Chondrocyte (in vitro differentiated cells): ENCODE measurements around the gene APOL6. TPM values are rescaled to one million over a fixed set of nuclear protein-coding genes. Genes with fewer than 3 reads are reported as not detected.

Source experiments
- DNase-seq: peaks from one replicate; pipeline ENCODE4 v3.0.0; 2021; ENCODE audit warnings: mixed read lengths, low spot score
- H3K27ac Mint-ChIP-seq: one replicate; pipeline ENCODE4 v1.8.0; 2021; ENCODE audit warnings: mild to moderate bottlenecking, moderate library complexity, mixed read lengths; ENCODE audit not compliant: unreplicated experiment
- H3K27me3 Mint-ChIP-seq: 2 replicates; pipeline ENCODE4 v1.8.0; 2021; ENCODE audit warnings: low read depth, mixed read lengths
- H3K36me3 Mint-ChIP-seq: 2 replicates; pipeline ENCODE4 v1.8.0; 2021; ENCODE audit warnings: low read depth, mixed read lengths
- H3K4me1 Mint-ChIP-seq: 2 replicates; pipeline ENCODE4 v1.8.0; 2021; ENCODE audit warnings: low read depth, mild to moderate bottlenecking, mixed read lengths
- H3K4me3 Mint-ChIP-seq: one replicate; pipeline ENCODE4 v1.8.0; 2021; ENCODE audit warnings: mild to moderate bottlenecking, moderate library complexity, mixed read lengths; ENCODE audit not compliant: unreplicated experiment
- H3K9me3 Mint-ChIP-seq: 2 replicates; pipeline ENCODE4 v1.8.0; 2021; ENCODE audit warnings: low read depth, mixed read lengths
- total RNA-seq: library from RNA; stranded (reverse); gene quantifications from 3 replicates; pipeline ENCODE4 v1.2.1, GENCODE V29; 2021
- TF ChIP-seq, protein P1 (sequence below): fragments of 200-600 bp; sonication (generic); IDR thresholded peaks from 2 replicates; pipeline ENCODE4 v1.5.0; 2021; ENCODE audit warnings: antibody characterized with exemption, mild to moderate bottlenecking, moderate library complexity

The APOL6 gene
- total RNA-seq, 1 donor from 2014 or later: 4.6 TPM

DNA sequence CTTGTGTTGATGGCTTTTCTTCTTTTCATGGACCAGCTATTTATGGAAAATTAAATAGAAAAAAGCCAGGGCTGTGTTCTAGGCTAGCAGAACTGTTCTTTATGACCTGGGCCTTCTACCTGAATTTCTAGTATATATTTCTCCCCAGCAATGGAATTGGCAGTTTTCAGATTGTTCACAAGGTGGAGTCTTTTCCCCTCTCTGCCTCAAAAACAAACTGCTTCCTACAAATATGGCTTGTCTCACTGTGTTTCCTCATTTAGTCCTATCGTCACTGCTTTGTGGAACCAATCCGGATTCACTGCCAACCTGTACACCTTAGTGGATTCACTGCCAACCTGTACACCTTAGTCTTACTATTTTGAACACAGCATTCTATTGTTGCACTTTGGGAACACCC lies 64.4 kb downstream of the APOL6 start:
- Mint-ChIP-seq H3K4me3 (no peak overlapping the region), H3K9me3 (peaks cover 3% of the 10 kb centered on the region), H3K4me1 (peaks cover 16% of the 10 kb centered on the region), H3K27ac (no peak overlapping the region), H3K36me3 (no peaks in the 10 kb centered on the region), H3K27me3 (peaks cover 3% of the 10 kb centered on the region)
- TF ChIP-seq, protein P1, sequence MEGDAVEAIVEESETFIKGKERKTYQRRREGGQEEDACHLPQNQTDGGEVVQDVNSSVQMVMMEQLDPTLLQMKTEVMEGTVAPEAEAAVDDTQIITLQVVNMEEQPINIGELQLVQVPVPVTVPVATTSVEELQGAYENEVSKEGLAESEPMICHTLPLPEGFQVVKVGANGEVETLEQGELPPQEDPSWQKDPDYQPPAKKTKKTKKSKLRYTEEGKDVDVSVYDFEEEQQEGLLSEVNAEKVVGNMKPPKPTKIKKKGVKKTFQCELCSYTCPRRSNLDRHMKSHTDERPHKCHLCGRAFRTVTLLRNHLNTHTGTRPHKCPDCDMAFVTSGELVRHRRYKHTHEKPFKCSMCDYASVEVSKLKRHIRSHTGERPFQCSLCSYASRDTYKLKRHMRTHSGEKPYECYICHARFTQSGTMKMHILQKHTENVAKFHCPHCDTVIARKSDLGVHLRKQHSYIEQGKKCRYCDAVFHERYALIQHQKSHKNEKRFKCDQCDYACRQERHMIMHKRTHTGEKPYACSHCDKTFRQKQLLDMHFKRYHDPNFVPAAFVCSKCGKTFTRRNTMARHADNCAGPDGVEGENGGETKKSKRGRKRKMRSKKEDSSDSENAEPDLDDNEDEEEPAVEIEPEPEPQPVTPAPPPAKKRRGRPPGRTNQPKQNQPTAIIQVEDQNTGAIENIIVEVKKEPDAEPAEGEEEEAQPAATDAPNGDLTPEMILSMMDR: no peak
- no peak for DNase-seq

- H3K4me3 Mint-ChIP-seq: no peak within 1 kb of the TSS
- no peaks in the 10 kb centered on the region for H3K36me3 Mint-ChIP-seq
- no peak for DNase-seq
- H3K4me1 Mint-ChIP-seq: no peaks in the 10 kb centered on the region
- peaks cover 3% of the 10 kb centered on the region for H3K9me3 Mint-ChIP-seq
- peaks cover 3% of the 10 kb centered on the region for H3K27me3 Mint-ChIP-seq
- H3K27ac Mint-ChIP-seq: no peak within 1 kb of the TSS
- TF ChIP-seq, protein P1: no peak
These were observed 69.3 kb downstream of the APOL6 start, which contains the start of gene APOL5 for GRCh38 chr22:35717572-35717971. Gene APOL5 (plus strand): TSS chr22:35717872. CDS start chr22:35717872, 0 bp downstream.

Other genes starting within 250 kb of the APOL6 start
- gene MCM5, start 248.3 kb upstream of the APOL6 start, total RNA-seq: 13.3 to 49.6 TPM (median 14.4 TPM) in 3 replicates
- gene RASD2, start 107.6 kb upstream of the APOL6 start, total RNA-seq: 0.27 to 0.28 TPM in 2 of 3 replicates, not detected in the other
- gene MB, start 31.1 kb upstream of the APOL6 start, total RNA-seq: not detected in 3 replicates
- gene APOL5, start 69.4 kb downstream of the APOL6 start, total RNA-seq: not detected in 3 replicates